ENCODE measurements around the gene NLE1.
"Not testable (repeated sequence)": the region's sequence is repeated elsewhere in the genome, so short reads cannot be mapped to it uniquely, and the experiment has no call there.

NLE1 gene

DNA sequence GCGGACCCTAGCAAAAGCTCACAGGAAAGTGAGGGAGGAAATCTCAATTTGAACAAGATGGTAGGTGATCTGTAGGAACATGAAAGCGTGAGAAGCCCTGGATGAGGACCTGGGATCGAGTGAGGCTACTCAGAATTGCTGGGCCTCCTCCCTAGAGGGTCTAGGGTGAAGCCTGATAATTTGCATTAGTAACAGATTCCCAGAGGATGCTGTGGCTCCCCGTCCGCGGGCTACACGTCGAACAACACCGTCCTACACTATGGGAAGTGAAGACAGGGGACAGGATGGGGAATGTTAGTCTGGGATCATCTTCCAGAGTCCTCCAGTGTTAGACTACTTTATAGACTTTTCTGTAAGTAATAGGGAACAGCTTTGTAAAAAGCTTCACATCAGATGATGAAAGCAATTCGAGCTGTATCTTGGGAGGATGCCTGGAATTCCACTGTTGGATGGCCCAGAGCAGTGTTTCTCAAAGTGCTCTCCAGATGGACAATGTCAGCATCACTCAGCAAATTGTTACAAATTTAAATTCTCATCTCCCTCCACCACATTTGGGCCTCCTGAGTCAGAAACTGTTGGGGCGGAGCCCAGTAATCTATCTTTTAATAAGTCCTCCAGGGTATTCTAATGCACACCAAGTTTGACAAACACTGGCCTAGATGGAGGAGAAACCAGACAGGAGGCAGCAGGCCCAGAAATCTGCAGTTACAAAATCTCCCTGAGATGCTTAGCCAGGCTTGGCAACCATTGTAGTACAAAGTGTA lies 14.2 kb downstream of the NLE1 start:
- DNase-seq, result no peak

DNA sequence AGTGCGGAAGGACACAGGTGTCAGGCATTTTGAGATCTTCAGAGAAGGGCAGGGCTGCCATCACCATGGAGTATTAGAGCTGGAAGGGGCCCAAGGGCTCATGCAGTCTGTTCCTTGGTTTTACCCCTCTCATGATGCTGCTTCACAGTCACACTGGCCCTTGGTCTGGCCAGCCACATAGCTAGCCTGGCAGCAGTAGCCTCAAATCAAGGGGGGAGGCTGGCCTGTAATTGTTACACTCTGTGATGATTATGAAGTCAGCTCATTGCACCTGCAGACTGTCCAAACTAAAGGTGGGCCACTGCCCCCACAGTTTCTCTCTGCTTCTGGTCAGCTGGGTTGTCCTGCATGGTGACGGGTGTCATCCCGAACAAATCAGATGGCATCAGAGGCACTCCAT lies 20.8 kb downstream of the NLE1 start, which contains the start of gene FNDC8:
TSS of gene FNDC8 (plus strand) at position 301 of the 400 bp plus-strand sequence. CDS start at position 380, 79 bp downstream.
- no peak for DNase-seq

DNA sequence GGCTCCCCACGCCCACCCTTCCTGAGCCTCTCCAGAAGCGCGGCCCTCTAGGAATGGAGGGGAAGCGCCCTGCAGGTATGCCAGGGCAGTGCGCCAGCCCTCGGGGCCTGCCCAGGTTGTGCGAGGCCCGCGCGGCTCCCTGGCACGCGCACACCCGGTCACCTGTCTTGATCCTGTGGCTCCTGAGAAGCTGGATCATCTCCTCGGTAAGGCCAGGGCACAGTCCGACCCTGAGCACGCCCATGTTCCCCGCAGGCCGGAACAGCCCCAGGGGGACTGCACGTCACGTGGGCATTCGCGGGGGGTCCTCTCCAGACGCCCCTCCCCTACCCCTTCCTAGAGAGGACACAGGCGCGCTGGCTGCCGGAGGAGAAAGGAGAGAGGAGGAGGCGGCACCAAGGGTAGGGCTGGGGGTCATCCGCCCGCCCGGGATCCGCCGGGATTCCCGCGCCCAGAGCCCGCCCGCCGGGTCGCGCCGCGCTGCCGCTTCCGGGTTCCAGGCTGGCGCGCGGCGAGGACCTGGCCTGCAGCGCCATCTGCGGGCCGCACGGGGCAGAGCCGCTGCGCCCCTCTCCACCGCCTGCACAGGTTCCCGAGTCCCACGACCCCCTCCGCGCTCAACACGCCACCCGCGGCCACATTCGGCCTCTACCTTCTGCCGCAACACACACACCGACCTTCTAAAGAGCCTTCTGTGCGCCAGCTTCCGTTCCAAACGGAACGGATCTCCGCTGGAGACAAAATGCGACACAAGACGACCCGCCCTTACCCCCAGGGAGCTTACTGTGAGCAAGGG lies 22.5 kb downstream of the NLE1 start, which contains the start of gene RAD51D:
TSS of gene RAD51D (minus strand) at position 491 of the 796 bp plus-strand sequence. CDS start at position 244, 247 bp downstream.
- peak; percentile 69 for DNase-seq

DNA sequence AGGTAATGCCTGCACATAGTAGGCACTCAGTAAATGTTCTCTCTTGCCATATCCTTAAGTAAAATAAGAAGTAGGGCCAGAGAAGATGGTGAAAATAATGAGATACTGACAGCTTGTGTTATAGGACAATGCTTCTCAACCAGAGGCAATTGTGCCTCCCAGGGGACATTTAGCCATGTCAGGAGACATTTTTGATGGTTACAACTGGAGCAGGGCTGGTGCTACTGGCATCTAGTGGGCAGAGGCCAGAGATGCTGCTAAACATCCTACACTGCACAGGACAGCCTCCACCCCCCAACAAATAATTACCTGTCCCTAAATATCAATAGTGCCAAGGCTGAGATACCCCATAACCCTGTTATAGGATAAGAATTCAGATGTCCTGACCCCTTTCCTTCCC lies 24.1 kb downstream of the NLE1 start:
- no peak for DNase-seq

DNA sequence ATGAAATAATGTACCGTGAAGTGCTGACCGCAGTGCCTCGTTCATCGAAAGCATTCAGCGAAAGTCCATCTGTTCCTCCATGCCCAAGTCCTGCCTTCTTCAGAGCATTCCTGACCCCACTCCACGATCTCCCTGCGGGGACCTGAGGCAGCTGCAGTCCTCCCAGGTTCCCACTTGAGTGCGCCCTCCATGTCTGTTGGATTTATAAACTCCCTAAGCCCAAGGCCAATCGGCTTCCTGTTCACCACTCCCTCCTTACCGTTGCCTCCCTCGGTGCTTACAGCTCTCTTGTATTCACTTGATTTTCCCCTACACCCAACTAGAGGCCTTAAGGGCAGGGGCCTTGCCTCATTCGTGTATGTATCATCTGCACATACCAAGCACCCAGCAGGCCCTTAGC lies 25.3 kb downstream of the NLE1 start:
- no peak for DNase-seq

DNA sequence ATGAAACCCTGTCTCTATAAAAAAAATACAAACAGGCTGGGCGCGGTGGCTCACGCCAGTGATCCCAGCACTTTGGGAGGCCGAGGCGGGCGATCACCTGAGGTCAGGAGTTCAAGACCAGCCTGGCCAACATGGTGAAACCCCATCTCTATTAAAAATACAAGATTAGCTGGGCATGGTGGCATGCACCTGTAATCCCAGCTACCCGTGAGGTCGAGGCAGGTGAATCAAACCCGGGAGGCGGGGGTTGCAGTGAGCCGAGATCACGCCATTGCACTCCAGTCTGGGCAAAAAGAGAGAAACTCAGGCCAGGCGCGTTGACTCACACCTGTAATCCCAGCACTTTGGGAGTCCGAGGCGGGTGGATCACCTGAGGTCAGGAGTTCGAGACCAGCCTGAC lies 31.3 kb downstream of the NLE1 start:
- not testable (repeated sequence) for DNase-seq

DNA sequence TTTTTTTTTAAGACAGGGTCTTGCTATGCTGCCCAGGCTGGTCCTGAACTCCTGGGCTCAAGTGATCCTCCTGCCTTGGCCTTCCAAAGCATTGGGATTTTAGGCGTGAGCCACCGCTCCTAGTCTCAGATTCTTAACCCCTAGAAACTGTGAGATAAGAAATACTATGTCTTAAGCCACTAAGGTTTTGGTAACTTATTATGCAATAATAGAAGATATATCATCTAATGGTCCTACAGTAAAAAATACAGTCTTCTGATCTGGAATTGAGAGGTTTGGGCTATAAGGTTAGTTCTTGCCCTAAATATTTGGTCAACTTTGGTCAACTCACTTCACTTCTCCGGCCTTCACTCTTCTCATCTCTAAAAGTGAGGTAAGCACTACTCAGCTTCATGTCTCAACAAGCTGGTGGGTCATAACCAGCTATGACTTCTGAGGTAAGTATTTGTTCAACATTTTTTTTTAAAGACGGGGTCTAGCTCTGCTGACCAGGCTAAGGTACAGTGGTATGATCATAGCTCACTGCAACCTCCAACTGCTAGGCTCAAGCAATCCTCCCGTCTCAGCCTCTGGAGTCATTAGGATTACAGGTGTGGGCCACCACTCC lies 37.2 kb downstream of the NLE1 start:
- no peak for DNase-seq

DNA sequence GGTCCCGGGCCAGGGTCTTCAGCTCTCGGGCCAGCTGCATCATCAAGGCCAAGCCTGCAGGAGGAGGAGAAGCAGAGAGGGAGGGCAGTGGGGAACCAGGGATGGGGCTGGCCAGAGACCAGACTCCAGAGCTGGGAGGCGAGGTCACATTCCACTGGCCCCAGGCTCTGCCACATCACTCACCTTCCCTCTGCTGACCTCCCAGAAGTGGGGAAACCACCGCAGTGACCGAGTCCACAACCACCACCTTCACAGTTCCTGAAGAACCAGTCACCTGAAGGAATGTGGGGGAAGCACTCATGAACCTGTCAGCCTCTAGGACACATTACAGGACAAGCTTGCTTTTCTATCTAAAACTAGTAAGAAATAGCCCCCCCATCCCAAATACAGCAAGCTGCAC lies 38.8 kb downstream of the NLE1 start:
- DNase-seq, result no peak

DNA sequence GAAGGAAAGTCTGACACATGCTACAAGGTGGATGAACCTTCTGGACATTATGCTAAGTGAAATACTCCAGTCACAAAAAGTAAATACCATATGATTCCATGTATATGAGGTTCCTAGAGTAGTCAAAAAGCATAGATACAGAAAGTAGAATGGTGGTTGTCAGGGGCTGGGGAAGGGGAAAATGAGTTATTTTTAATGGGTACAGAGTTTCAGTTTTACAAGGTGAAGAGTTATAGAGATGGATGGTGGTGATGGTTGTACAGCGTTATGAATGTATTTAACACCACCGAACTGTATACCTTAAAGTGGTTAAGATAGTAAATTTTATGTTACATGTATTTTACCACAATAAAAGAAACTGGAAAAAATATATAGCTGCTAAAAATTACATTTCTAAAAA lies 40.4 kb downstream of the NLE1 start:
- no peak for DNase-seq

DNA sequence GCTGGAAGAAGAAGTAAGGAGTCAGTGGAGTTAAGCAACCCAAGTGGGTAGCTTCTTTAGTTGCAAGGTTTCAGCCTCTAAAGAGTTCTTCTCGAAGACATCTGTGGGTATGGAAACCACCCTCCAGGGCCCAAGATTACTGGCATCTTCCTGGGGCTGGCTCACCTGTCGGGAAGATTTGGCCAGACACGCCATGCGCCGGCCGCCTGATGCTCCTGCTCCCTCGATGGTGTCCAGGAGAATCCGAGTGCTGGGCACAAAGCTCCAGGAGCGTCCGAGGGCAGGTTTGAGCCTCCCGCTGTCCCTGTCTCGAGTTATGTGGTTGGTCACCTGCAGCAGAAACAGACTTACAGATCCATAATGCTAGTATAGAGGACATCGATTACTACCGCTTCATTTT lies 41.1 kb downstream of the NLE1 start:
- DNase-seq, result no peak

DNA sequence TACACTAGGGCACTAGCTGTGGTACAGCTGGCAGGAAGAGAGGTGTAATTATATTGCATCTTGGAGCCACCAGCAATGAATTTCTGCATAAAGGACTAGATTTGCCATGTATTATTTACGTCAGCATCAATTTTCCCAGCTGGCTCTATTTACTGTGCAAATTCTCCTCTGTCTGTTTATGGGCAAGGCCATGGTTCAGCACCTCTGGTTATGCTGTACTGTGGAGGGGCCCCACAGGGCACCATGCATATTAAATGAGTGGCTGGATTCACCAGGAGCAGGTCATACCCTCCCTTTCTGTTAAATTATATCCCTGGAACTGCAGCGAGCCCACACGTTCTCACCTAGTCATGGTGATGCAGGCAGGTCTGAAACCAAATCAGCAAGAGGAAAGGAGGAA lies 42.2 kb downstream of the NLE1 start:
- no peak for DNase-seq

DNA sequence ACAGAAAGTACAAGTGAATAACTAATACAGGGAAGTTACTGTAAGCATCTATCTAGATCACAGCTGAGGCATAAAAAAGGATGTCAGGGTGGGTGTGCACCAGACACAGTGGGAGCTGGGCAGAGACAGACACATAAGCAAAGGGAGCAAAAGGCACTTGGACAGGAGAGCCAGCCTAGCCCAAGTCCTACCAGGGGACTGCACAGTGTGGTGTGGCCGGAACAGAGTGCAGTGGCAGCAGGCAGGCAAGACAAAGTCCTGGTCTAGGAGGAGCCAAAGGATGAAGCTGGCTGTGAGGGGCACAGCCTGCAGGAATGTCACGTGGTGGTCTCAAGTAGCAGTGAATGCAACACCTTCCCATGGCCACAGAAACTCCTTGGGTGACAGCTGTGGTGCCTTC lies 44.3 kb downstream of the NLE1 start:
- DNase-seq, result no peak

DNA sequence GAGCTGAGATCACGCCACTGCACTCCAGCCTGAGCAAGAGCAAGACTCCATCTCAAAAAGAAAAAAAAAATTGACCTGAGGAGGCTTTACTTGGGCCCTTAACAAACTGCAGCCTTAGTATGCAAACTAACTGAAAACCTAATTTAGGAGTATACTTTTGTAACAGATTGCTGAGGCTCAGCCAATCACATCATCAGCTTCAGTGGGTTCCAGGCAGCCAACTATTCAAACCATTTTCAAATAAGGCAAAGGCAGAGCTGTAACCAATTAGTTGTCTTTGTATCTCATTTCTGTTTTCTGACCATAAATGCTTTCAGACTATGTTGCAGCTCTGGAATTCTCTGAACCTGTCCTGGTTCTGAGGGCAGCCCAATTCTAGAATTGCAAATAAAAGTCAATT lies 46.4 kb downstream of the NLE1 start:
- no peak for DNase-seq

DNA sequence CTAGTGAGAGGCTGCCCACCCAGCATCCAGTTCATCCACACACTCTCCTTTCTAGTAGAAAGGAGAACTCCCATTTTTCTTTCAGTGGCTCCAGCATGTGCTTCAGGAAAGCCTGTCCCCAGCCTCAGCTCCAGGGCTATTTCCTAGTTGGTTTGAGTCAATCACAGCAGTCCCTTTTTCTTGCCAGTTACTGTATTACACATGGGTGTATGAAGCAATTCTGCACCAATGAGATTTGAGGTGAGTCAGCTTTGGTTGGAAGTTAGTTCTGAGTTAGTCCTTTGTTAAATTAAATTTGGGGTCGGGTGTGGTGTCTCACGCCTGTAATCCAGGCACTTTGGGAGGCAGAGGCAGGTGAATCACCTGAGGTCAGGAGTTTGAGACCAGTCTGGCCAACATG lies 47.2 kb downstream of the NLE1 start:
- DNase-seq, result no peak

DNA sequence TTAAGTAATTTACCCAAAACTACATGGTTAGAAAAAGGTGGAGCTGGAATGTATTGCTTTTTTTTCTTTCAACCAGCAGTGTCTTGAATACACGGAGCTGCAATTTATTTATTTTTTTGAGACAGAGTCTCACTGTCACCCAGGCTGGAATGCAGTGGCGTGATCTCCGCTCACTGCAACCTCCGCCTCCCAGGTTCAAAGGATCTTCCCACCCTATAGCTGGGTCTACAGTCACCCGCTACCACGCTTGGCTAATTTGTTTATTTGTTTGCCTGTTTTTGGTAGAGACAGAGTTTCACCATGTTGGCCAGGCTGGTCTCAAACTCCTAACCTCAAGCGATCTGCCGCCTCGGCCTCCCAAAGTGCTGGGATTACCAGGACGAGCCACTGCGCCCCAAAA lies 51.4 kb downstream of the NLE1 start:
- not testable (repeated sequence) for DNase-seq

DNA sequence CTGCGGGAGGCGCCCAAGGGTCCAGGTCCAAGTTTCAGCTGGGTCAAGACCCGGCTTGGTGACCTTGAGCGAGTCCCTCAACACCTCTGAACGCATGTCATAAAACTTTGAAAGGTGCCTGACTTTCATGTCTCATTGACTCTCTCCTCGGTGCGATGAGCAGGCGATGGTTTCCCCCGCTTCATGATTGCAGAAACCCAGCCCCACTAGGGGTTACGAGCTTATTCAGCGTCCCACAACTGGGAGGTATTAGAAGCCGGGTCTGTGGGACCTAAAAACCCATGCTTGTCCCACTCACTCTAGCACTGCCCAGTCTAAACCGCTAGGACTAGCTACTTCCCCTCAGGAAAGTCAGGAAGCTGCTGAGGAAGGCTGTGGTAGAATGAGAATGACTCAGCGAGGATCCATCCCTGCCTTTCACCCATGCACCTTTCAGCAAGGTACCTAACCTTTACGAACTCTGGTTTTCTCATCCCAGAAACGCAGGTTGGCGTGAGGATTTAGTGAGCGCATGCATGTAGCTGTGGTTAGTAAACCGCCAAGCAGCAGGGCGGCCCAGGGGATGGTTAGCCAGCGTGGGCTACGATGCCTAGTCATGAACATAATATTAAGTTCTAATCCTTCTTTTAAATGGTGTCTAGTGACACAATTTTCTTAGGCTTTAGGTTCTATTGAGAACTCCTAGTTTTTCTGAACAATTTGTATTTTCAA lies 52.4 kb downstream of the NLE1 start:
- DNase-seq, result no peak

DNA sequence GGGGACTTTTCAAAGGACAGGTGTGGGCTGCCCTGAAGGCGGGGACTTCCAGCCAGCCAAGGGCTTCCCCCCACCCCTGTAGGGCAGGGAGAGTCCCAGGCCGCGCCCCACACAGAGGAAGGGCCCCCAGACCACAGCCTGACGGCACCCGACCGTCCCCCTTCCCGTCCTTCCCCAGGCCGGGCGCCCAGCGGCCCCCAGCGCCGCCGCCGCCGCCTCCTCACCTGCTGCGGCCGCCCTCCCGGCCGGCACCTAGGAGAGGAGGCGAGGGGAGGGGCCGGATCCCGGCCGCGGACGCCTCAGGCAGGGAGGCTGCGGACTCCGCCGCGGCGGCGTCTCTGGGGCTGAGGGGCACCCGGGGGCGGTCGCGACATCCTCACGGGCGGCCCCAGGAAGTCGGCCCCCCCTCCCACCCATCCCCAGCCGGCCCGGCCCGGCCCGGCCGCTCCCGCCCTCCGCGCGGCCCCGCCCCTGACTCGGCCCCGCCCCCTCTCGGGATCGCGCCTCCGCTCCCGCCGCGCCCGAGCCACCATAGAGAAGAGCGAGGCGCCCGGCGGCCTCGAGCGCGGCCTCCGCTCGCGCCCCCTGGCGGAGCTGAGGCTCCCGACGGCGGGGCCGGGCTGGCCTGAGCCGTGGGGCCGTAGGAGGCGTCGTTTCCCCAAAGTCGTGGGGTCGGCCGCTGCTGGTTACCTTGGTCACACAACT lies 53.1 kb downstream of the NLE1 start:
- DNase-seq, result peak; percentile 89

DNA sequence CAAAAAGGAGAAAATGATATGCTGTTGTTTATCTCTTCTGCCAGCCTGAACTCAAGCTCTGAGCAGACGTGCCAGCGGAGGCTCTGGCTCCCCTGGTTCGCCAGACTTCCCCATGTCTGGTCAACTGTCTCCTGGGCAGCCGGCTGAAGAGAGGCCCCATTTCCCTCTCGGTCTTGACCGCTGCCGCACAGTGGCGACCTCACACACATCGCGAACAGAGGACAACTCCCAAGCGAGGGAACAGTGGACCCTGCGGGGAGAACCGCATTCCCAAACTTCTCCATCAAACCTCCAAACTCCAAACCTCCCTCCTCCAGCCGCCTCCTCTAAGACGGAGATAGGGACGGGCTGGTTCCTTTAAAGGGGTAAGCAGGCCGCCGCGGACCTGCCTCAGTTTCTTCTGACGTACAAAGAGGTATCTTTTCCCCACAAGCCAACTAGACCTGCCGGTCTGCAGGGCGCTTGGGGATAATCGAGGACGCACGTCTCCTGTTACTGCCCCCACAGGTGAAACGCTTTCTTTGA lies 53.7 kb downstream of the NLE1 start:
- peak; percentile 74 for DNase-seq

DNA sequence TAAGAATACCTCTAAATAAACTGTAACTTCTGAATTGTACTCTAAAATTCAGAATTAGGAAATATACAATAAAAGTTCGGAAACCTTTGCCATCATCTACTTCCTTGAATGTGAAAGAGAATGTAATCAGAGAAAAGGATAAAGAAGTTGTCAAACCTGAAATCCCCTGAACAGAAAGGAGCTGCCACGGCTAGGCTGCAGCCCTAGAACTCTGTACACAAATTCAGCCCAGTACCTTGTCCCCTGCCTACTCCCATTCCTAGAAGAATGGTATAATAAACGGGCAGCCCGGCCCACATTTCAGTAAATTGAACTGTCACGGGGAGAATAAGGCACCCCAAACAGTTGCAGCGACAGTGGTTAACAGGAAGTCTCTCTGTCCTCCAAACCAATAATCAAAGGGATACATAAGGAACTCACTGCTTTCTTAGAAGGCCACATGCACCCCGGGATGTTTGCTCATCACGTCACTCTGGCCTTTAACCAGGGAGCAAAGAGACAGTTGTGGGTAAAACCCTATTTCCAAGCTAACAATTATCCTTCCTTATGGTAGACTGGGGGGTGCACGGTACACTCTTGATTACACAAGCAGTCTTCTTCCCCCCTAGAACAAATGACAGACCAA lies 54.3 kb downstream of the NLE1 start:
- peak; percentile 67 for DNase-seq

DNA sequence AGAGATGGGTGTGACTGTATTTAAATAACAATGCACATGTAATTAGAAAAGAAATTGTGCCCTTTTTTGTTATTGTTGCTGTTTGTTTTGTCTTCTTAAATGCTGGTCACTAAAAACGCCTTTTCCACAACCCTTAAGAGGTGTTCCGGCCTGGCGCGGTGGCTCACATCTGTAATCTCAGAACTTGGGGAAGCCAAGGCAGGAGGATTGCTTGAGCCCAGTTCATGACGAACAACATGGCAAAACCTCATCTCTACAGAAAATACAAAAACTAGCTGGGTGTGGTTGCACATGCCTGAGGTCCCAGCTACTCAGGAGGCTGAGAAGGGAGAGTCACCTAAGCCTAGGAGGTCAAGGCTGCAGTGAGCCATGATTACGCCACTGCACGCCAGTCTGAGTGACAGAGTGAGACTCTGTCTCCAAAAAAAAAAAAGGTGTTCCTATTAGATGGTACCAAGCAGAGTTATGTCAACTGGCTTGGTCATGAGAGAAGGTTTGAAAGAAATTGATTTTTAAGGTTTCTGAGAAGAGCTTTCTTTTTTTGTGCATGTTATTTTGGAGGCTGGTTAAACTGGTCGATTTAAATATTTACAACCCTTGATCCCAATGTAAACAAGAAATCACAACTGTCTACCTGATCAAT lies 55.1 kb downstream of the NLE1 start:
- DNase-seq, result no peak

DNA sequence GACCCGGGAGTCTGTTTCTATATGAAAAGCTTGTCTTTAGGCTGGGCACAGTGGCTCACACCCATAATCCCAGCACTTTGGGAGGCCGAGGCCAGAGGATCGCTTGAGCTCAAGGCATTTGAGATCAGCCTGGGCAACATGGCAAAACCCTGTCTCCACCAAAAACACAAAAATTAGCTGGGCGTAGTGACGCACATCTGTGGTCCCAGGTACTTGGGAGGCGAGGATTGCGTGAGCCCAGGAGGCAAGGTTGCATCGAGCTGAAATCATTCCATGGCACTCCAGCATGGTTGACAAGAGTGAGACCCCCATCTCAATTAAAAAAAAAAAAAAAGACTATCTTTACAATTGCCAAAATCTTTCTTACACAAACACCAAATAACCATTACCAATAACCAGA lies 55.9 kb downstream of the NLE1 start:
- DNase-seq, result no peak

All from midbrain (tissue), 1 donor.